ENCODE results near the gene CCDC82. TPM values are rescaled to one million over a fixed set of nuclear protein-coding genes. Genes with fewer than 3 reads are reported as not detected.

Gene CCDC82
- polyA plus RNA-seq, 1 experiment: 4.6 TPM

DNA sequence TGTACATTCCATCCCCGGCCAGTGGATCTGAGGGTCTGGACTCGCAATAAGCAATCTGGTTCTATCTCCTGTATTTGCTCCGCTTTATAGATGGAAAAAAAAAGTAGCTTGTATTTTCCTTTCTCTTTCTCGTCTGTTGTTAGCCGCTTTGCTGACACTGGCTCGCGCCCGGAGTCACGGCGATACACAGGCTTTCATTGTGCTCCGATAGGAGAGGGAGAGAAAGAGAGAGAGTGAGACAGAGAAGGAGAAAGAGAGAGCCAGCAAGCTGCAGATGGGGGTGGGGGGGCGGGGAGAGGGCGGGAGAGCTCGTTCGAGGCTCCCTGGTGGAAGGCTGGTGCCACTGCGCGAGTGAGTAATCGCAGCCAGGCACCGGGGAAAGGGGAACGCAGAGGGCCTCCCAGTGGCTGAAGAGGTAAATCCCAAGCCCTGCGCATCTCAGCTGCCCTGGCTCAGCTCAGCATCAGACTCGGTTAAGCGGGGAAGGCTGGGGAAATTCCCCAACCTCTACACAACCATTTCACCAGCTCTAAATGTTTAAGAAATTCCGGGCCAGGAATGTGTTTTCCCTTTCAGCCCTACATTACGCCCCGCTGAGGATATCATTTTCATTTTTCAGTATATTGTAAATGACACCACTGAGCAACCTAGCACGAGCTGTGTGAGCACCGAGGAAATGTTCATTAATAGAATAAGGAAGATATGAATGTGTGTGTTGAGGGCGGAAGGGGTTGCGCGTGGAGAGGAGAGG lies 46.6 kb downstream of the CCDC82 start, which contains the start of gene MAML2:
MAML2 (minus strand) TSS at position 235 of the 751 bp plus-strand sequence. CDS start 1,300 bp downstream, outside the sequence.
- ChIA-PET POLR2A (interaction anchor here (0.5 to 0.7 kb wide), 6 partner anchors 11 to 1554 kb away, joined by 3 to 9 read pairs (median 4); no protein-coding TSS in a partner anchor), CTCF (interaction anchor here (0.5 to 4.5 kb wide), 85 partner anchors 8 to 552 kb away, joined by 3 to 46 read pairs (median 4); partner anchors contain the start of genes CCDC82 and JRKL)
- TF ChIP-seq, protein P1, sequence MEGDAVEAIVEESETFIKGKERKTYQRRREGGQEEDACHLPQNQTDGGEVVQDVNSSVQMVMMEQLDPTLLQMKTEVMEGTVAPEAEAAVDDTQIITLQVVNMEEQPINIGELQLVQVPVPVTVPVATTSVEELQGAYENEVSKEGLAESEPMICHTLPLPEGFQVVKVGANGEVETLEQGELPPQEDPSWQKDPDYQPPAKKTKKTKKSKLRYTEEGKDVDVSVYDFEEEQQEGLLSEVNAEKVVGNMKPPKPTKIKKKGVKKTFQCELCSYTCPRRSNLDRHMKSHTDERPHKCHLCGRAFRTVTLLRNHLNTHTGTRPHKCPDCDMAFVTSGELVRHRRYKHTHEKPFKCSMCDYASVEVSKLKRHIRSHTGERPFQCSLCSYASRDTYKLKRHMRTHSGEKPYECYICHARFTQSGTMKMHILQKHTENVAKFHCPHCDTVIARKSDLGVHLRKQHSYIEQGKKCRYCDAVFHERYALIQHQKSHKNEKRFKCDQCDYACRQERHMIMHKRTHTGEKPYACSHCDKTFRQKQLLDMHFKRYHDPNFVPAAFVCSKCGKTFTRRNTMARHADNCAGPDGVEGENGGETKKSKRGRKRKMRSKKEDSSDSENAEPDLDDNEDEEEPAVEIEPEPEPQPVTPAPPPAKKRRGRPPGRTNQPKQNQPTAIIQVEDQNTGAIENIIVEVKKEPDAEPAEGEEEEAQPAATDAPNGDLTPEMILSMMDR (IDR thresholded peaks at IDR 0.05; ENCODE audit: insufficient read depth, low read depth, low read length): peak; percentile 96
- DNase-seq (ENCODE audit: low read depth): peak; percentile 46
- Histone ChIP-seq H3K36me3 (ENCODE audit: control insufficient read depth, insufficient read depth, low read length) (no peaks in the 10 kb centered on the region), H3K27me3 (ENCODE audit: control insufficient read depth, insufficient read depth, low read length) (no peaks in the 10 kb centered on the region), H3K4me3 (ENCODE audit: low read depth, low read length) (peak within 1 kb of the TSS; percentile 74)

DNA sequence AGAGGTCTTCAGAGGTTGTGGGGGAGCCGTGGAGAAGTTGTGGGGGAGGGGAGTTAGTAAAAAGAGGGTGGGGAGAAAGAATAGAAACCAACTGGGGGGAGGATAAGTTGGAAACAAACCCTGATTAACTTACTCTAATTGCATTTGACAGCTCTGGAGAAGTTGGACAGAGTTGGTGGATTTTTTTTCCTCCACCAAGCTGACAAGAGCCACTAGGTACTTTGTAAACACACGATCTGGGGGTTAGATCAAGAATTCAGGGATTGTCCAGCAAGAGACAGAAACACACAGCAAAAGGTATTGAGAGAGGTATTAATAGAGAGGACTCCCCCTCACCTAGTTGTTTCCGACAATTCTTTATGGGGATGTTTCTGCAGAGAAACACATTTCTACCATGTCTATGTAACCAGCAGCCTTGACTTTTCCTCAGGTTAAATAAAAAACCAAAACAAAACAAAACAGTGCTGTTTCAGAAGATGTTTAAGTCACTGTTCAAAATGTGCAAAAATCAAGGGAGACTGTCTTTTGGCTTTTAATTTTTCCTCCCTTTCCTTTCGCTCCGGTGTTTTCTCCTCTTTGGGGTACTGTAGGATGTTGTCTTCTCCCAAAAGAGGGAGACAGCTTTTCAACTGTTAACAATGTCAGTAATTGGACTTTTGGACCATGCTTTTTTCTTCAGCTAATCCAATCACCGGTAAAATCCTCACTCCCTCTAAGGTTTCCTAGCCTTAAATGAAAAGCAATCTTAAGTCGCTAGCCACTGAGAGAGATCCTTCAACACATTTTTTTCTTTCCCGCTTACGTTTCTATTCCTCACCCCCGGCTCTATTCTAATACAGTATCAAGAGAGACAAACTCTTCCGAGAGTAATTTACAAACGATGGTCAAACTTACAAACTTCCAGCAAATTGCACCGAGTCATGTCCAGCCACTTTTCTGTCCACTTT lies 47.4 kb downstream of the CCDC82 start:
- ChIA-PET POLR2A (interaction anchor here (0.5 to 0.7 kb wide), 4 partner anchors 35 to 1554 kb away, joined by 4 to 6 read pairs (median 4); no protein-coding TSS in a partner anchor), CTCF (interaction anchor here (0.5 to 4.5 kb wide), 91 partner anchors 8 to 518 kb away, joined by 3 to 46 read pairs (median 4); partner anchors contain the start of genes CCDC82 and JRKL)
- H3K36me3 ChIP-seq (ENCODE audit: control insufficient read depth, insufficient read depth, low read length): no peaks in the 10 kb centered on the region
- H3K4me3 ChIP-seq (ENCODE audit: low read depth, low read length): peak overlapping the region; percentile 74
- TF ChIP-seq, protein P1 (IDR thresholded peaks at IDR 0.05; ENCODE audit: insufficient read depth, low read depth, low read length): no peak
- no peak for DNase-seq (ENCODE audit: low read depth)
- H3K27me3 ChIP-seq (ENCODE audit: control insufficient read depth, insufficient read depth, low read length): no peaks in the 10 kb centered on the region

DNA sequence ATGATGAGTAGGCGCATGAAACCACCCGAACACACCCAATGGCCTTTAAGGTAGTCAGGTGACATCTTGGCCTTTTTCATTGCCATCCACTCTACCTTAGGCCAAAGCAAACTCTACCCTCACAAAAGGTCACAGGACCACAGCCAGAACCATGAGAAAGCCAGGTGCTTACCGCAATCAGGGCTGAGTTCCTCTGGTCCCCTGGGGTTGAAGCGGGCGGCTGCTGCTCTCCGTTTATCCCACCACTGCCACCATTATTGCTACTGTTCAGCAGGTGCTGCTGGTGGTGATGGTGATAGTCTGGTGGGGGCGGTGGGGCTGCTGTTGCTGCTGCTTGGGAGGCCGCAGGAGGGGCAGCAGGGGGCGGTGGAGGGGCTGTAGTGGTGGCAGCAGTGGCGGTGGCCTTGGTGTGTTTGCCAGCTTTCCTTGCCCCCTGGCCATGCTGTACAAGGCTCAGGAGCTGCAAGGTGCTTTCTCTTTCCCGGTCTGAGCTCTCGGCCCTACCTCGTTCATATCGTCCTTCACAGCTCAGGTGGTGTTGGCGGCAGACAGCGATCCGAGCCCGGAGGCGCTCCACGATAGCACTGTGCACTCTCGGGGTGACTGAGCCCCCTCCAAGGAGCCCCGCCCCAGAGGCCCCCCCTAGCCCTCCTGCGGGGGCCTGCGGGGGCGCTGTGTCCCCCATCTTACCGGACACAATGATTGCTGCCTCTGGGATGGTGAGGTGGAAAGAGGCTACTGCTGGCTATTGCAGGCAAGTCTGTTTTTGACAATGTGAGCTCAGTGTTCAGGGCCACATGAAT lies 48.3 kb downstream of the CCDC82 start:
- H3K27me3 ChIP-seq (ENCODE audit: control insufficient read depth, insufficient read depth, low read length): no peaks in the 10 kb centered on the region
- no peak for DNase-seq (ENCODE audit: low read depth)
- peak overlapping the region; percentile 74 for H3K4me3 ChIP-seq (ENCODE audit: low read depth, low read length)
- ChIA-PET POLR2A (interaction anchor here (0.6 to 0.7 kb wide), 2 partner anchors 34 to 98 kb away, joined by 4 to 6 read pairs; no protein-coding TSS in a partner anchor), CTCF (interaction anchor here (0.6 to 4.5 kb wide), 38 partner anchors 9 to 552 kb away, joined by 3 to 46 read pairs (median 4); partner anchors contain the start of gene FAM76B)
- H3K36me3 ChIP-seq (ENCODE audit: control insufficient read depth, insufficient read depth, low read length): no peaks in the 10 kb centered on the region
- TF ChIP-seq, protein P1 (IDR thresholded peaks at IDR 0.05; ENCODE audit: insufficient read depth, low read depth, low read length): peak; percentile 76

DNA sequence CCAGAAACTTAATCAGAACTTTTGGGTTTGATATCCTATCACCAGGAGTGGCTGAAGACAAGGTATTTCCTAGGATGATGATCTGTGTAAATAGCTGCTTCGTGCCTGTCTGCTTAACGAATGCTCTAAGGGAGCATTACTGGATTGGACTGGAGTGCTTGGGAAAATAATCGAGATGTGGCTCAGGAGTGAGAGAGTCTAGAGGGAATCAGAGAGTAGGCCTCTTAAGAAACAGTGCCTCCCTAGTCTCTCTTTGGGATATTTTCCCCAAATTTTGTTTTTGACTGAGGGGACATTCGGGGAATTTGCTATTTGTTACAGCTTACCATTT lies 49.2 kb downstream of the CCDC82 start:
- ChIA-PET POLR2A (interaction anchor here (0.6 to 1.0 kb wide), 2 partner anchors 143 to 285 kb away, joined by 3 to 4 read pairs; no protein-coding TSS in a partner anchor), CTCF (interaction anchor here (0.6 to 4.5 kb wide), 18 partner anchors 18 to 505 kb away, joined by 3 to 46 read pairs (median 4); no protein-coding TSS in a partner anchor)
- TF ChIP-seq, protein P1 (IDR thresholded peaks at IDR 0.05; ENCODE audit: insufficient read depth, low read depth, low read length): no peak
- H3K27me3 ChIP-seq (ENCODE audit: control insufficient read depth, insufficient read depth, low read length): no peaks in the 10 kb centered on the region
- DNase-seq (ENCODE audit: low read depth): no peak
- peak overlapping the region; percentile 74 for H3K4me3 ChIP-seq (ENCODE audit: low read depth, low read length)
- H3K36me3 ChIP-seq (ENCODE audit: control insufficient read depth, insufficient read depth, low read length): no peaks in the 10 kb centered on the region

Data from BJ (cell line).